ENCODE results near the gene AGXT. TPM values are rescaled to one million over a fixed set of nuclear protein-coding genes. Genes with fewer than 3 reads are reported as not detected.

AGXT gene
- polyA plus RNA-seq, 1 donor (not counting 4 experiments of a cell fraction or from before 2014, with no cell fraction given): not detected

GRCh38 chr2:240893363-240893844 lies 24.8 kb downstream of the AGXT start:
- no peaks in the 10 kb centered on the region for H3K79me2 ChIP-seq (ENCODE audit: control insufficient read depth, insufficient read depth, low read length)
- H3K4me2 ChIP-seq (ENCODE audit: control insufficient read depth, extremely low read depth, insufficient read depth, low read depth, low read length): peak overlapping the region; percentile 60
- H3K36me3 ChIP-seq (ENCODE audit: control insufficient read depth in 2 of 2, extremely low read depth in 1 of 2, insufficient read depth in 2 of 2, low read length in 2 of 2): no peaks in the 10 kb centered on the region
- TF ChIP-seq CTCF (optimal IDR thresholded peaks at IDR 0.05 in 1 of 3, IDR thresholded peaks at IDR 0.05 in 1 of 3, conservative IDR thresholded peaks at IDR 0.05 in 1 of 3; ENCODE audit: extremely low read depth in 1 of 3, insufficient read depth in 2 of 3, low read length in 3 of 3) (peak; percentile 23 to 35 (median 29)), EZH2 (IDR thresholded peaks at IDR 0.05; ENCODE audit: low read length) (no peak)
- FAIRE-seq (no peak), DNase-seq (ENCODE audit: low read depth, low spot score) (no peak)
- peaks cover 19% of the 10 kb centered on the region for H3K27me3 ChIP-seq (ENCODE audit: control insufficient read depth, extremely low read depth, insufficient read depth, low read length)
- no peaks in the 10 kb centered on the region for H3K9me3 ChIP-seq (ENCODE audit: control insufficient read depth, low read depth, low read length)
- no peaks in the 10 kb centered on the region for H4K20me1 ChIP-seq (ENCODE audit: control insufficient read depth, extremely low read depth, insufficient read depth, low read length)
- peaks cover 20% of the 10 kb centered on the region for H3K4me1 ChIP-seq (ENCODE audit: control insufficient read depth, extremely low read depth, insufficient read depth, low read length)
- peak overlapping the region; percentile 46 for H2AFZ ChIP-seq (ENCODE audit: control insufficient read depth, low read length)
- H3K4me3 ChIP-seq (ENCODE audit: control insufficient read depth in 2 of 3, extremely low read depth in 1 of 3, insufficient read depth in 2 of 3, low read depth in 1 of 3, low read length in 3 of 3): no peak overlapping the region
- no peak overlapping the region for H3K9ac ChIP-seq (ENCODE audit: control insufficient read depth, extremely low read depth, insufficient read depth, low read length)
- dilution Hi-C loops (cut with MboI; ENCODE audit: extremely low pct_ligation_motif_present, low sequenced_read_pairs): loop anchor here (5.0 kb wide), 1 partner anchor 46 kb away; no protein-coding TSS in a partner anchor
- no peak overlapping the region for H3K27ac ChIP-seq (ENCODE audit: control insufficient read depth, insufficient read depth, low read length)
- H3K9me1 ChIP-seq (ENCODE audit: control insufficient read depth, extremely low read depth, insufficient read depth, low read length): no peaks in the 10 kb centered on the region

GRCh38 chr2:240894006-240894405 lies 25.4 kb downstream of the AGXT start:
- no peaks in the 10 kb centered on the region for H3K9me3 ChIP-seq (ENCODE audit: control insufficient read depth, low read depth, low read length)
- FAIRE-seq: no peak
- dilution Hi-C loops (cut with MboI; ENCODE audit: extremely low pct_ligation_motif_present, low sequenced_read_pairs): loop anchor here (5.0 kb wide), 1 partner anchor 47 kb away; no protein-coding TSS in a partner anchor
- no peak overlapping the region for H3K4me3 ChIP-seq (ENCODE audit: control insufficient read depth in 2 of 3, extremely low read depth in 1 of 3, insufficient read depth in 2 of 3, low read depth in 1 of 3, low read length in 3 of 3)
- peaks cover 19% of the 10 kb centered on the region for H3K27me3 ChIP-seq (ENCODE audit: control insufficient read depth, extremely low read depth, insufficient read depth, low read length)
- H3K27ac ChIP-seq (ENCODE audit: control insufficient read depth, insufficient read depth, low read length): no peak overlapping the region
- no peak for DNase-seq (ENCODE audit: low read depth, low spot score)
- H4K20me1 ChIP-seq (ENCODE audit: control insufficient read depth, extremely low read depth, insufficient read depth, low read length): no peaks in the 10 kb centered on the region
- no peak overlapping the region for H2AFZ ChIP-seq (ENCODE audit: control insufficient read depth, low read length)
- TF ChIP-seq CTCF (optimal IDR thresholded peaks at IDR 0.05 in 1 of 3, IDR thresholded peaks at IDR 0.05 in 1 of 3, conservative IDR thresholded peaks at IDR 0.05 in 1 of 3; ENCODE audit: extremely low read depth in 1 of 3, insufficient read depth in 2 of 3, low read length in 3 of 3) (no peak), EZH2 (IDR thresholded peaks at IDR 0.05; ENCODE audit: low read length) (no peak)
- H3K79me2 ChIP-seq (ENCODE audit: control insufficient read depth, insufficient read depth, low read length): no peaks in the 10 kb centered on the region
- H3K4me2 ChIP-seq (ENCODE audit: control insufficient read depth, extremely low read depth, insufficient read depth, low read depth, low read length): peak overlapping the region; percentile 60
- H3K4me1 ChIP-seq (ENCODE audit: control insufficient read depth, extremely low read depth, insufficient read depth, low read length): peaks cover 25% of the 10 kb centered on the region
- no peaks in the 10 kb centered on the region for H3K36me3 ChIP-seq (ENCODE audit: control insufficient read depth in 2 of 2, extremely low read depth in 1 of 2, insufficient read depth in 2 of 2, low read length in 2 of 2)
- no peaks in the 10 kb centered on the region for H3K9me1 ChIP-seq (ENCODE audit: control insufficient read depth, extremely low read depth, insufficient read depth, low read length)
- H3K9ac ChIP-seq (ENCODE audit: control insufficient read depth, extremely low read depth, insufficient read depth, low read length): no peak overlapping the region
